Body of pancreas (tissue), 4 donors: ENCODE measurements around the gene SPRED2.

ENCODE experiments used
- CTCF ChIP-seq, 7 experiments: fragments of 450-650 bp in 4 of 7; fragments of 200-600 bp in 3 of 7; sonication (generic) in 3 of 7; IDR thresholded peaks; one replicate each; pipeline ENCODE4 v1.5.1; 2016 to 2019; ENCODE audit warnings: antibody characterized with exemption in 7 of 7
- POLR2A ChIP-seq, 3 donors: fragments of 450-650 bp; IDR thresholded peaks; one replicate each; pipeline ENCODE4 v1.6.1; 2016; ENCODE audit warnings: antibody characterized with exemption in 3 of 3, mild to moderate bottlenecking in 2 of 3

- TF ChIP-seq CTCF (IDR thresholded peaks at IDR 0.05): no peak
- TF ChIP-seq POLR2A (IDR thresholded peaks at IDR 0.05): no peak
These were observed 97.7 kb downstream of the SPRED2 start for GRCh38 chr2:65334714-65335113.
